Upper lobe of right lung (tissue), 1 donor: Measurements from ENCODE around the gene TBCD. TPM values are rescaled to one million over a fixed set of nuclear protein-coding genes. Genes with fewer than 3 reads are reported as not detected.
A peak's percentile ranks its signal among the peaks of the same experiment; 100 is the strongest.

Source experiments
- ATAC-seq: fragments of 200-7000 bp; cut with Tn5 transposase; one replicate; pipeline ENCODE4 v1.9.1; 2020; ENCODE audit warnings: mild to moderate bottlenecking, moderate library complexity
- DNase-seq: peaks from one replicate; pipeline ENCODE4 v3.0.0-alpha.2; 2020
- H3K27ac ChIP-seq: fragments of 200-600 bp; one replicate; pipeline ENCODE4 v1.8.0; 2022
- H3K27me3 ChIP-seq: fragments of 200-600 bp; one replicate; pipeline ENCODE4 v1.8.0; 2022; ENCODE audit warnings: mild to moderate bottlenecking
- H3K36me3 ChIP-seq: fragments of 200-600 bp; one replicate; pipeline ENCODE4 v1.8.0; 2022
- H3K4me1 ChIP-seq: fragments of 200-600 bp; one replicate; pipeline ENCODE4 v1.8.0; 2022
- H3K4me3 ChIP-seq: fragments of 200-600 bp; one replicate; pipeline ENCODE4 v1.8.0; 2022; ENCODE audit warnings: mild to moderate bottlenecking
- H3K9me3 ChIP-seq: fragments of 200-600 bp; one replicate; pipeline ENCODE4 v1.8.0; 2022
- CTCF ChIP-seq: fragments of 200-600 bp; IDR thresholded peaks from one replicate; pipeline ENCODE4 v1.8.0; 2022; ENCODE audit warnings: antibody characterized with exemption
- intact Hi-C: fragments of 100-400 bp; cut with DNase I; formaldehyde crosslinking; loops from one replicate; pipeline ENCODE4 v1.11.0; 2022
- total RNA-seq: library from RNA; stranded (reverse); fragmentation: NEBNext Ultra II Directional; extraction: Animal tissue kit (Norgen Biotek cat#: 25700); gene quantifications from one replicate; pipeline ENCODE4 v1.2.1, GENCODE V29; 2021
- donor health status: DM: no; HTN: yes; CAD: no; lungs with severe emphysema.

The TBCD gene
- total RNA-seq, 1 donor from 2014 or later: 84.5 TPM

GRCh38 chr17:82930924-82931698, 179.2 kb downstream of the TBCD start:
- Histone ChIP-seq H3K4me3 (no peak overlapping the region), H3K27ac (no peak overlapping the region), H3K27me3 (no peaks in the 10 kb centered on the region), H3K4me1 (no peaks in the 10 kb centered on the region), H3K9me3 (no peaks in the 10 kb centered on the region), H3K36me3 (peaks cover 78% of the 10 kb centered on the region)
- no peak for TF ChIP-seq CTCF
- ATAC-seq: no peak
- intact Hi-C loops: no loop called here
- DNase-seq: peak; percentile 61

GRCh38 chr17:82931699-82932517, 180.0 kb downstream of the TBCD start:
- peak; percentile 57 for DNase-seq
- intact Hi-C loops: no loop called here
- no peak overlapping the region for H3K27ac ChIP-seq
- TF ChIP-seq CTCF: no peak
- no peak overlapping the region for H3K4me3 ChIP-seq
- peaks cover 71% of the 10 kb centered on the region for H3K36me3 ChIP-seq
- H3K4me1 ChIP-seq: no peaks in the 10 kb centered on the region
- no peak for ATAC-seq
- no peaks in the 10 kb centered on the region for H3K27me3 ChIP-seq
- no peaks in the 10 kb centered on the region for H3K9me3 ChIP-seq

GRCh38 chr17:82932518-82933310, 180.8 kb downstream of the TBCD start:
- no peak overlapping the region for H3K4me3 ChIP-seq
- no peaks in the 10 kb centered on the region for H3K27me3 ChIP-seq
- H3K27ac ChIP-seq: no peak overlapping the region
- no peak for TF ChIP-seq CTCF
- ATAC-seq (no peak), DNase-seq (peak; percentile 50)
- peaks cover 71% of the 10 kb centered on the region for H3K36me3 ChIP-seq
- intact Hi-C loops: no loop called here
- H3K4me1 ChIP-seq: no peaks in the 10 kb centered on the region
- no peaks in the 10 kb centered on the region for H3K9me3 ChIP-seq

GRCh38 chr17:82933911-82934310, 182.0 kb downstream of the TBCD start:
- Histone ChIP-seq H3K4me3 (no peak overlapping the region), H3K27me3 (no peaks in the 10 kb centered on the region), H3K9me3 (no peaks in the 10 kb centered on the region), H3K27ac (no peak overlapping the region), H3K4me1 (no peaks in the 10 kb centered on the region), H3K36me3 (peaks cover 67% of the 10 kb centered on the region)
- no peak for TF ChIP-seq CTCF
- intact Hi-C loops: no loop called here
- ATAC-seq: no peak
- peak; percentile 45 for DNase-seq

- Histone ChIP-seq H3K4me1 (no peaks in the 10 kb centered on the region), H3K4me3 (no peak overlapping the region), H3K9me3 (no peaks in the 10 kb centered on the region), H3K36me3 (peaks cover 57% of the 10 kb centered on the region), H3K27me3 (no peaks in the 10 kb centered on the region), H3K27ac (no peak overlapping the region)
- intact Hi-C loops: no loop called here
- peak; percentile 43 for DNase-seq
- no peak for TF ChIP-seq CTCF
- ATAC-seq: no peak
Measured at GRCh38 chr17:82935966-82936767, 184.3 kb downstream of the TBCD start.
